Measurements from ENCODE around the gene NEK1. TPM values are rescaled to one million over a fixed set of nuclear protein-coding genes. Genes with fewer than 3 reads are reported as not detected.

The NEK1 gene
- total RNA-seq, 2 experiments from 2014 or later, result 7.4 to 26.2 TPM

DNA sequence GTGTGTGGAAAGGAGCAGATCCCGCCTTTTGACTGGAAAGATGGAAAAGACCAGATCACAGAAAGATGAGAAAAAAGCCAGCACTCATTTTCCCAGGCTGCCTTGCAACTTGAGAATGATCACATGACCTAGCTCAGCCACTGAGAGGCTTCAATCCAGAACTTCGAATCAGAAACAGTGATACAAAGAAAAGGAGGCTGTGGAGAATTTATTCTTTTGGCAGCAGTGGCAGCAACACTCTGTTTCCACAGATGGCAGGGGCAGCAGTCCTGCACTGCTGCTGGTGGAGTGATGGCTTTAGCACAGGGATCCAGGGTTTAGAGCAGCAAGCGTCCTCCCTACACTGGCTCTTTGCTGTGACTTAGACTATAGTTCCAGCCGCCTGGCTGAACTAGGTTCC, 263.8 kb downstream of the NEK1 start:
- no peaks in the 10 kb centered on the region for H3K4me1 ChIP-seq (ENCODE audit: insufficient read depth, low read length, poor library complexity, severe bottlenecking)
- H3K4me3 ChIP-seq (ENCODE audit: low read depth, low read length, poor library complexity, severe bottlenecking), result no peak overlapping the region
- H3K9me2 ChIP-seq (ENCODE audit: insufficient read depth, low read length), result no peaks in the 10 kb centered on the region
- TF ChIP-seq, protein P1, sequence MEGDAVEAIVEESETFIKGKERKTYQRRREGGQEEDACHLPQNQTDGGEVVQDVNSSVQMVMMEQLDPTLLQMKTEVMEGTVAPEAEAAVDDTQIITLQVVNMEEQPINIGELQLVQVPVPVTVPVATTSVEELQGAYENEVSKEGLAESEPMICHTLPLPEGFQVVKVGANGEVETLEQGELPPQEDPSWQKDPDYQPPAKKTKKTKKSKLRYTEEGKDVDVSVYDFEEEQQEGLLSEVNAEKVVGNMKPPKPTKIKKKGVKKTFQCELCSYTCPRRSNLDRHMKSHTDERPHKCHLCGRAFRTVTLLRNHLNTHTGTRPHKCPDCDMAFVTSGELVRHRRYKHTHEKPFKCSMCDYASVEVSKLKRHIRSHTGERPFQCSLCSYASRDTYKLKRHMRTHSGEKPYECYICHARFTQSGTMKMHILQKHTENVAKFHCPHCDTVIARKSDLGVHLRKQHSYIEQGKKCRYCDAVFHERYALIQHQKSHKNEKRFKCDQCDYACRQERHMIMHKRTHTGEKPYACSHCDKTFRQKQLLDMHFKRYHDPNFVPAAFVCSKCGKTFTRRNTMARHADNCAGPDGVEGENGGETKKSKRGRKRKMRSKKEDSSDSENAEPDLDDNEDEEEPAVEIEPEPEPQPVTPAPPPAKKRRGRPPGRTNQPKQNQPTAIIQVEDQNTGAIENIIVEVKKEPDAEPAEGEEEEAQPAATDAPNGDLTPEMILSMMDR (conservative IDR thresholded peaks at IDR 0.05; ENCODE audit: low read length), result no peak
- no peak for TF ChIP-seq EZH2phosphoT487 (IDR thresholded peaks at IDR 0.05; ENCODE audit: borderline replicate concordance, low read depth, low read length)
- no peaks in the 10 kb centered on the region for H3K36me3 ChIP-seq (ENCODE audit: insufficient read depth, low read length)
- H3K79me2 ChIP-seq (ENCODE audit: insufficient read depth, low read depth, low read length), result no peaks in the 10 kb centered on the region
- no peak overlapping the region for H3K27ac ChIP-seq (ENCODE audit: low read depth, low read length, poor library complexity, severe bottlenecking)
- no peak overlapping the region for H2AFZ ChIP-seq (ENCODE audit: low read length)
- H4K20me1 ChIP-seq (ENCODE audit: insufficient read depth, low read length), result no peaks in the 10 kb centered on the region
- no peaks in the 10 kb centered on the region for H3K9me3 ChIP-seq (ENCODE audit: low read length)
- H3K4me2 ChIP-seq (ENCODE audit: low read length), result no peak overlapping the region
- no TSS peak for BruUV-seq (replicated peaks)
- intact Hi-C loops (cut with micrococcal nuclease; ENCODE audit: unreplicated experiment), result no loop called here
- DNase-seq (ENCODE audit: low spot score), result no peak
- POLR2A ChIA-PET, result no interaction called here
- CTCF ChIA-PET (ENCODE audit: unreplicated experiment), result no interaction called here

DNA sequence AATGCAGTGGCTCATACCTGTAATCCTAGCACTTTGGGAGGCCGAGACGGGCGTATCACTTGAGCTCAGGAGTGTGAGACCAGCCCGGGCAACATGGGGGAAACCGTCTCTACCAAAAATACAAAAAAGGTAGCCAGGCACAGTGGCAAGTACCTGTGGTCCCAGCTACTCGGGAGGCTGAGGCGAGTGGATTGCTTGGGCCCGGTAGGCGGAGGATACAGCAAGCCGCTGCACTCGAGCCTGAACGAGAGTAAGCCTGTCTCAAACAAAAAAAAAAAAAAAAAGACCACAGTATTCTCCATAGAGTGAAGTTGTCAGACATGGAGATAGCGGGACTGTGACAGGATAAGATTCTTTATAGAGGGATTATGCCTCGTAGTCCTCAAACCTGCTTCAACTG, 265.5 kb downstream of the NEK1 start:
- Histone ChIP-seq H3K4me1 (ENCODE audit: insufficient read depth, low read length, poor library complexity, severe bottlenecking) (no peaks in the 10 kb centered on the region), H2AFZ (ENCODE audit: low read length) (no peak overlapping the region), H3K9me2 (ENCODE audit: insufficient read depth, low read length) (no peaks in the 10 kb centered on the region), H4K20me1 (ENCODE audit: insufficient read depth, low read length) (no peaks in the 10 kb centered on the region), H3K36me3 (ENCODE audit: insufficient read depth, low read length) (no peaks in the 10 kb centered on the region), H3K79me2 (ENCODE audit: insufficient read depth, low read depth, low read length) (no peaks in the 10 kb centered on the region), H3K27ac (ENCODE audit: low read depth, low read length, poor library complexity, severe bottlenecking) (no peak overlapping the region), H3K4me3 (ENCODE audit: low read depth, low read length, poor library complexity, severe bottlenecking) (no peak overlapping the region), H3K9me3 (ENCODE audit: low read length) (no peaks in the 10 kb centered on the region), H3K4me2 (ENCODE audit: low read length) (no peak overlapping the region)
- POLR2A ChIA-PET, result no interaction called here
- intact Hi-C loops (cut with micrococcal nuclease; ENCODE audit: unreplicated experiment), result no loop called here
- DNase-seq (ENCODE audit: low spot score), result no peak
- TF ChIP-seq EZH2phosphoT487 (IDR thresholded peaks at IDR 0.05; ENCODE audit: borderline replicate concordance, low read depth, low read length), result no peak
- TF ChIP-seq, protein P1 (conservative IDR thresholded peaks at IDR 0.05; ENCODE audit: low read length), result no peak
- BruUV-seq (replicated peaks), result no TSS peak
- CTCF ChIA-PET (ENCODE audit: unreplicated experiment), result no interaction called here

GRCh38 chr4:169345316-169345721, 267.1 kb downstream of the NEK1 start:
- DNase-seq (ENCODE audit: low spot score), result no peak
- Histone ChIP-seq H3K9me2 (ENCODE audit: insufficient read depth, low read length) (no peaks in the 10 kb centered on the region), H3K4me3 (ENCODE audit: low read depth, low read length, poor library complexity, severe bottlenecking) (no peak overlapping the region), H3K36me3 (ENCODE audit: insufficient read depth, low read length) (no peaks in the 10 kb centered on the region), H3K9me3 (ENCODE audit: low read length) (no peaks in the 10 kb centered on the region), H4K20me1 (ENCODE audit: insufficient read depth, low read length) (no peaks in the 10 kb centered on the region), H2AFZ (ENCODE audit: low read length) (no peak overlapping the region), H3K4me2 (ENCODE audit: low read length) (no peak overlapping the region), H3K4me1 (ENCODE audit: insufficient read depth, low read length, poor library complexity, severe bottlenecking) (no peaks in the 10 kb centered on the region), H3K79me2 (ENCODE audit: insufficient read depth, low read depth, low read length) (no peaks in the 10 kb centered on the region), H3K27ac (ENCODE audit: low read depth, low read length, poor library complexity, severe bottlenecking) (no peak overlapping the region)
- CTCF ChIA-PET (ENCODE audit: unreplicated experiment), result no interaction called here
- BruUV-seq (replicated peaks), result no TSS peak
- intact Hi-C loops (cut with micrococcal nuclease; ENCODE audit: unreplicated experiment), result no loop called here
- POLR2A ChIA-PET, result no interaction called here
- TF ChIP-seq, protein P1 (conservative IDR thresholded peaks at IDR 0.05; ENCODE audit: low read length), result no peak
- TF ChIP-seq EZH2phosphoT487 (IDR thresholded peaks at IDR 0.05; ENCODE audit: borderline replicate concordance, low read depth, low read length), result no peak

Other genes with a start within 250 kb of the NEK1 start
- gene CLCN3, start 8.0 kb upstream of the NEK1 start, total RNA-seq (2014; rRNA removed; shearing (Covaris generic)), result 17.8 and 23.0 TPM in 2 replicates
- gene CLCN3, start 8.0 kb upstream of the NEK1 start, total RNA-seq (2022), result 37.5 and 42.0 TPM in 2 replicates
- gene HPF1, start 145.4 kb upstream of the NEK1 start, total RNA-seq (2014; rRNA removed; shearing (Covaris generic)), result 11.8 and 14.6 TPM in 2 replicates
- 26.2 and 29.5 TPM in 2 replicates for gene HPF1, start 145.4 kb upstream of the NEK1 start, total RNA-seq (2022)